Pulmonary artery endothelial cell (primary cell): Measurements from ENCODE around the gene BCAP31. TPM values are rescaled to one million over a fixed set of nuclear protein-coding genes. Genes with fewer than 3 reads are reported as not detected.
"Not testable (repeated sequence)": the region's sequence is repeated elsewhere in the genome, so short reads cannot be mapped to it uniquely, and the experiment has no call there.

Experiments used
- DNase-seq: peaks from one replicate; pipeline ENCODE4 v3.0.0-alpha.2; 2011; ENCODE audit warnings: low read depth, low spot score
- total RNA-seq: library from RNA; depleted of rRNA; stranded (reverse); fragments of >200 nt; gene quantifications from 2 replicates; pipeline ENCODE4 v1.2.3, GENCODE V29; 2014

The BCAP31 gene
- total RNA-seq, 1 donor from 2014 or later: 323 TPM

DNA sequence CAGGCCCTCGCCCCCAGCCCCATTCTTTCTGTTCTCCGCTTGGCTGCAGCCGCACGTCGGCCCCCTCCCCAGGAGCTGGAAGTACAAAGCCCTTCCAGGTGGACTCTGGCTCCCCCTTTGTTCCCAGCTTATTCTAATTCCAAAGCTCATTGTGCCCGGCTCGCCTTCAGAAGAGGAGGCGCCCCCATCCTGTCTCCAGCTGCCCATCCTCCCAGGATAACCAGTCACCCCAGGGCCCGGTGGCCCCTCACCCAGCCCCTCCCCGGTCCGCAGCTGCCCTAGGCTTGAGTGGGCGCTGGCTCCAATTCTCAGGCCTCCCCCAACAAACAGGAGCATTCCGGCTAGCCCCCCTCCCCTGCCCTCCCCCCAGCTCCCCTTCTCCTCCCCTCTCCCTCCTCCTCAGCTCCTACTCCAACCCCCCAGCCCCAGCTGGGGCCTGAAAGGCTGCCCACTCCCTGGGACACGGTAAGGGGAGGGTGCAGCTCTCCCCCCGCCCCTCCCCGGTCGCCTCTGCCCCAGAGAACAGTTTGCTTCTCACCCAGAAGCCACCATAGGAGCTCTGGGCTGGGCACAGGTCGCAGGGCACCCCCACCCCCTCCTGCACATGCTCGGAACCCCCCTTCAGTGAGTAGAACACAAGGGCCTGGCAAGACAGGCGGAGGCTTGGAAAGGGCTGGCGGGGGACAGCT lies 39.6 kb downstream of the BCAP31 start:
- no peak for DNase-seq

DNA sequence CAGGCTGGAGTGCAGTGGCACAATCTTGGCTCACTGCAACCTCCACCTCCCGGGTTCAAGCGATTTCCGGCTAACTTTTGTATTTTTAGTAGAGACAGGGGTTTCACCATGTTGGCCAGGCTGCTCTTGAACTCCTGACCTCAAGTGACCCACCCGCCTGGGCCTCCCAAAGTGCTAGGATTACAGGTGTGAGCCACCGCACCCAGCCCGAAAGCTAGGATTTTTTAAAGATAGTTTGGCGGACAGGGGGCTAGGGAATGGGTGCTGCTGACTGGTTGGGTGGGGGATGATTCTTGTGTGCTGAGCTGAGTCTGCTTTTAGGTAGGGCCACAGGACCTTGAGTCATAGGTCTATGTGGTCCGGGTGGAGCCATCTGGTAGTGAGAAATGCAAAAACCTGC lies 40.7 kb downstream of the BCAP31 start:
- DNase-seq: not testable (repeated sequence)

DNA sequence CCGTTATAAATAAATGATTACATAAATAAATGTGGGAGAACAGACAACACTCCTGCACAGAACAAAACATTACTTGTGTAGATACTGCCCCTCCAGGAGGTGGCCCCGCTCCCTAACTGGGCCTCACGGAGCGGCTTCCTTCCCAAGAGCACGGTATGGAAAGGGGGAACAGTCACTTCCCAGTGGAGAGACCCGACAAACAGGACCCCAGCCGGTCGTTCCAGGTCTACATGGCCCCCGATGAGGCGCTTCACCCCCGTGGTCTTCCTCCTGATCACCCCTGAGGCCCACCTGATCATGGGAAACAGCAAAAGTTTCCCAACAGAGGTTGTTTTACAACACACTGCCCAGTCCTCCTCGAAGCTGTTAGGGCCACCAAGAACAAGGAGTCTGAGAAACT lies 43.0 kb downstream of the BCAP31 start:
- DNase-seq: no peak

DNA sequence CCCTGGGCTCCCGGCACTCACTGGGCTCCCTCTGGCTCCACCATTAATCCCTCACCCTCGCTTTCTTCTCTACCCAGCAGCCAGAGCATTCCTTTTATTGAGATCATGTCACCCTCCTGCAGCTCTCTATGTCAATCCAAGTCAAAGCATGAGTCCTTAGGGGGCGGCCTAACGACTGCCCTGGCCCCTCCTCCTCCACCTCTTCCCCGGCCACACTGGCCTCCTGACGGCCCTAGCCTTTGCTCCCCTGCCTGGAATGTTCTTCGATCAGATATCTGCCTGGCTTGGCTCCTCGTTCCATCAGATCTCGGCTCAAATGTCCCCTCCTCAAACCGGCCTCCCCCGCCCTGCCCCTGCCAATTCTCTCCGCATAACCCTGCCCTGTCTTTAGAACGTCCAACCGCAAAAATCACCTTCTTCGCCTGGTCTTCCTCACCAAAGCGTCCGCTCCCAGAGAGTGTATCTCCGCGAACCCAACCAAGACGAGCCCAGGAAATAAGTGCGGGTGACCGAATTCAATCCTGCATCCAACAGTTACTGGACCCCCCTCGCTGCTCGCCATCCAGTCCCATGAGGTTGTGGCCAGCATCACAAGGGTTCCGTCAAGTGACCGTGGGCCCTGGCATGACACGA lies 49.9 kb downstream of the BCAP31 start:
- no peak for DNase-seq

DNA sequence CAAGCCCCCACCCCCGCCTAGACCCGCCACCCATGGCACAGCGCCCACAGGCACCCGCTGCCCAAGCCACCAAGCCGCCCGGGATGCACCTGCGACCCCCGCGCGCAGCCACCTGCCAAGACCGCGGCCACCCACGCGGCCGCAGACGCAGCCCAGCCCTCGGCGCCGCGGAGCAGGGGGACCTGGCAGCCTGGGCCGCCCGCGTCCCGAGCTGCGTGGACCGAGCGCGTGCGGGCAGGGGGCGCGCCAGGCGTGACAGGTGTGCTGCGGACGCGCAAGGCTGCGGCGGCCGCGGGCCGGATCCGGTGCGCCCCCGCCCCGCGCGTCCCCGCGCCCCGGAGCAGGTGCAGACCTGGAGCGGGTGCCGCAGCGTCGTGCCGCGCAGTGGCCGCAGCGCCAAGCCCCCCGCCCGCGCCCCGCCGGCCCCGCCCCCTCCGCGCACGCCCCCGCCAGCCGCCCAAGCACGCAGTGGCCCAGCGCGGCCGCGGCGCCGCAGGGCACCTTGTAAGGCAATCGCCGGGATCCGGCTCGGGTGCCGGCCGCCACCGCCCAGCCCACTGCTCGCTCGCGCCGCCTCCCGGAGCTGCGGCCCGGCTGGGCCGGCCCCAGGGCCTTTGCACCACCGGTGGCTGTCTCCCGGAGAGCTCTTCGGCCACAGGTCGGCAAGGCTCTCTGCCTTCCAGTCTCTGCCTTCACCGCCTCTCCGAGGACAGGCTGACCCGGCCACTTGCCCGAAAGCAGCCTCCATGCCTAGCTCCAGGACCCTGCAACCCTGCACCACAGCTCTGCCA lies 50.6 kb downstream of the BCAP31 start, which contains the start of gene PNCK:
Gene PNCK (minus strand): TSS at position 386 of the 791 bp plus-strand sequence. CDS start 737 bp downstream, outside the sequence.
- DNase-seq: no peak

DNA sequence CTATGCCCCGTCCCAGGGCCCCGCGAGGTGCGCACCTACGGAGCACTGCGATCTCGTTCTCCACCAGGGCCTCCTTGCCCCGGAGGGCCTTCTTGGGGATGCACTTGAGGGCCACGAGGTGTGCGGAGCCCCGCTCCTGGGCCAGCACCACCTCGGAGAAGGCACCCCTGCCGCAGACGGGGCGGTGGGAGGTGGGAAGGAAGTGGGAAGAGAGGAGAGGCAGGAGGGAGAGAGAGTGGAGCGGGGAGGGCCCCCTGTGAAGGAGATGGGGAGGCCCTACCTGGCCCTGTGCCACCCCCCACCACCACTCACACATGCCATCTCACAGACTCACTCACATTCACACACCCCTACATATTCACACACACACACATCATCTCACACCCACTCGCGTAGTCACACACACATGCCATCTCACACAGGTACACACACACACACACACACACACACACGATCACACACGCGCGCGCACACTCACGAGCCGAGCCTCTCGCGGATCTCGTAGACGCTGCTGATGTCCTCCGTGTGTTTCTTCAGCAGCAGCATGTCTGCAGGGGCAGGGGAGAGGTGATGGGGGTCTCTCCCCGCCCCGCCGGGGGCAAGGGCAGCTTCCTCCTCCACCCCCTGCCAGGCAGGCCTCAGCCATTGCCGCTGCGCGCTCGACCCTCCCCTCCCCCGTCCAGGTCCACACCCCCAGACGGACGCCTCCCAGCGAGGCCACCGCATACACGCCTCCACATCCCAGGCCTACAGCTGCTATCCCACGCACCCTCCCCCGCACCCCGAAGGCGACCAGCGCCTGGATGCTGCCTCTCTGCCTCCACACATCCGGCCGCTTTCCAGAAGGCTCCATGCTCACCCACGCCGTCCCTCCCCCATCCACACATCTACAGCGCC lies 51.4 kb downstream of the BCAP31 start:
- no peak for DNase-seq

DNA sequence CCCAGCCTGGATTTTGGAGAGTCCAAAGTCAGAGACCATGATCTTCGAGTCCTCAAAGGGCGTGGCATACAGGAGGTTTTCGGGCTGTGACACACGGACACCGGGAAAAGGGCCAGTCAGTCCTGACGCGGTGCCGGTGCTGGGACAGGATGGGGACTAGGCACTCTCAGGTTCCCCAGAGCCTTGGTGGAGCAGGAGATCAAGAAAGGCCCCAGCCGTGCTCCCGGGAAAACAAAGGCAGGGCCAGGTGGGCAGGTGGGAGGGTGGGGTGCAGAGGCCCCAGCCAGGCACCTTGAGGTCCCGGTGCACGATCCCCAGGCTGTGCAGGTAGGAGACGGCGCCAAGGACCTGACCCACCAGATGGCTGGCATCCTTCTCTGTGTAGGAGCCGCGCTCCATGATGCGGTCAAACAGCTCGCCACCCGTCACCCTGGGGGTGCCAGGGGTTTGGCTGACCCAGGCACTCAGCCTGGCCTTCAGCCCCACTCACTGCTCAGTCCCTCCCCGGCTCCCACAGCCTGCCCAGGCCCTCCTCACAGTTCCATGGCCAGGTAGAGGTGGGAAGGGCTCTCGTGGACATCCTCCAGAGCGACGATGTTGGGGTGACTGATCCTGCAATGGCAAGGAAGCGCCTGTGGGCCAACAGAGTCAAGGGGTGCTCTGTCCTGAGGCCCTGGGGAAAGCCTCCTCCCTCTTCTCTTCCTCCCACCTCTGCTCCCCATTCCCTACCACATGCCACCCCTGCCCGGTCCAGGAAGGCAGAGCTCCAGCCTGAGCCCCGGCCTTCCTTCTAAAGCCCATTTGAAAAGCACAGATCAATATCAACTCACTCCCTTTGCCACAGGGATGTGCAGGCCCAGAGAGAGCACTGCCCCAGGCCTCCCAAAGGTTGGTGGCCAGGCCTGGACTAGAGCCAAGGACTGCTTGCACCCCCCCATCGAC lies 52.3 kb downstream of the BCAP31 start:
- DNase-seq: no peak

DNA sequence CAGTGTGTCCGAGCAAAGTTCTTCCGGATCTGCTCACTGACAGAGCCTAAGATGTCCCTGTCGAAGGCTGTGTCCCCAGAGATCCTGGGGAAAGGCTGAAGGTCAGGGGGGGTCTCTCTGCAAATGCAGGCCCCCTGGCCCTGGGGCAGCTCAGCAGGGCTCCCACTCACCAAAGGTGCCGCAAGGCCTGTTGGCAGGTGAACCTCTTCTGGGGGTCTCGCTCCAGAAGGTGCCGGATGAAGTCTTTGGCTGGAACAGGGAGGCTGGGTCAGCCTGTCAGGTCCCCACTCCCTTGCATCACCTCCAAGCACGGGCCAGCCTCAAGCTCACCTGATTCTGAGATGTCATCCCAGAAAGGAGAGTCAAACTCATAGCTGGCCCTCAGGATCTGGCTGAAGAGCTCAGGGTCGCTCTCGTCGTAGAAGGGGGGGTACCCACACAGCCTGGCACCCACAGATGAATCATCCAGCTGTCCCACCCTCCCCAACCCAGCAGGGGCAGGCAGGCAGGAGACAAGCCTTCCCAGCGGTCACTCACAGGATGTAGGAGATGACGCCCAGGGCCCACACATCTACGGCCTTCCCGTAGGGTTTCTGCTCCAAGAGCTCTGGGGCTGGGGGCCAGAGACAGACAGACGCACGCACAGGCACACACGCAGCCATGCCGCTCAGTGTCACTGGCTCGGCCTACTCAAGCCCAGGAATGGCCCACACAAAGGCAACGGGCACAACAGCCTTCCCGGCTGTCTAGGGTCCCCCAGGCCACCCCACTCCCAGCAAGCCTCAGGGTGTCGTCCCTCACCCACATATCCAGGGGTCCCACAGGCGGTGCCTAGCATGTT lies 53.2 kb downstream of the BCAP31 start:
- no peak for DNase-seq

DNA sequence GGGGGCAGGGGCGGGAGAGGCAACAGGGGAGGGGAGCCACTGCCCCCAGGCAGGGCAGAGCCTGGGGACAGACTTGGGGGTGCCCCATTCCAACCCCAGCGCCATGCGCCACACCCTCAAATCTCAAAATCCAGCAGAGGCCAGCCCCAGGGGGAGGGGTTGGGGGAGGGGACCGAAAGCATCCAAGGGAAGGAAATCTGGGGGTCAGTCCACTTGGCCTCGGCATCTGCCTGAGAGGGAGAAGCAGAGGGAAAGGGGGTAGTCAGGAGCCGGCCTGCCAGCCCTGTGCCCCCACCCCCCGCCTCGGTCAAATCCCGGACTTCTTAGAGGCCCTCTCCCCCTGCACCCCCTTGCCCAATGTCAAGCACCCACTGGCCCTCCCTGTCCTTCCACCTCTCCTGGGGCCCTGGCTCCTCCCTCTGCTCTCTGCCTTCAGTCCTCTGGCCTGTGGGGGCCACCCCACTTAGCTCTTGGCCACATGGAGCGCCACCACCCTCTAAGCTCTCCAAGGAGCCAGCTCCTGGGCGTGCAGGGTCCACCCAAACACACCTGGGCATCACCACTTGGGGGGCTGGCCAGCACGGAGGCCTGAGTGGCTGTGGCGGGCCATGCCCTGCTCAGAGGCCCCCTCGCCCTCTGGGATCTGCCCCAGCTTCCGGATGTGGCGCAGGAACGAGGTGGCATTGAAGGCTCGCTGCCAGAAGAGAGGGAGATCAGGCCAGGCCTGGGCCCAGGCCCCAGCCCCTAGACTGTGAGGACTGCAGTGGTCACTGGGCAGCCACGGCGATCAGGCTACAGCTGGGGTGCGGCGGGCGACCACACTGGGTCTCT lies 54.1 kb downstream of the BCAP31 start:
- no peak for DNase-seq

DNA sequence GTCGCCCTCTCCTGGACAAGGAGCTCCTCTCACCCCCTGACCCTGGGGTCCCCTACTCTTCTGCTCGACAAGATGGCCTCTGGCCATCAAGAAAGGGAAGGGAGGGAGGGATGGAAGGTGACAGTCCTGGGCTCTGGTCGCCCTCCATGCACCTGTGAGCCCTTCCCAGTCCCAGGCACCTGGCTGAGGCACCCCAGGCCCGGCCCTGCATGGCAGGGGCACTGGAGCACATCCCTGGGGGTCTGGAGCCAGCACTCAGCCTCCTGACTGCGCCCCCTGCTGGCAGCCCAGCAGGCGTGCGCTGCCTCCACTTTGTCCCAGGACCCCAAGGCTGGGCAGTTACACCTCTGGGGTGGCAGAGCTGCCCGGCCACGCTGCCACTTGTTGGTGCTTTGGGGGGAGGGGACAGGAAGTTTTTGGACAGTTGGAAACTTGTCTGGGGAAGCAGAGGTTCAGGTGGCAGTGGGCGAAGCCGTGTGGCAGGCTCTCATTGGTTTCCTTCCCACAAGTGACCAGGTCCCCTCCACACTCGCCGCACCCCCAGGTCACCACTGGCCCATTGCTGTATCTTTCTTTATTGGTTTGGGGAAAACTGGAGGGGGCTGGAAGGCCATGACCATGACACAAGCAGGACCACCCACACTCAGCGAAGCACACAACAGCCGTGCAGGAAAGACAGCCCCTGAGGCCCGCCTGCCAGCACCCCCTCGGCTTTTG lies 54.9 kb downstream of the BCAP31 start:
- DNase-seq: no peak

DNA sequence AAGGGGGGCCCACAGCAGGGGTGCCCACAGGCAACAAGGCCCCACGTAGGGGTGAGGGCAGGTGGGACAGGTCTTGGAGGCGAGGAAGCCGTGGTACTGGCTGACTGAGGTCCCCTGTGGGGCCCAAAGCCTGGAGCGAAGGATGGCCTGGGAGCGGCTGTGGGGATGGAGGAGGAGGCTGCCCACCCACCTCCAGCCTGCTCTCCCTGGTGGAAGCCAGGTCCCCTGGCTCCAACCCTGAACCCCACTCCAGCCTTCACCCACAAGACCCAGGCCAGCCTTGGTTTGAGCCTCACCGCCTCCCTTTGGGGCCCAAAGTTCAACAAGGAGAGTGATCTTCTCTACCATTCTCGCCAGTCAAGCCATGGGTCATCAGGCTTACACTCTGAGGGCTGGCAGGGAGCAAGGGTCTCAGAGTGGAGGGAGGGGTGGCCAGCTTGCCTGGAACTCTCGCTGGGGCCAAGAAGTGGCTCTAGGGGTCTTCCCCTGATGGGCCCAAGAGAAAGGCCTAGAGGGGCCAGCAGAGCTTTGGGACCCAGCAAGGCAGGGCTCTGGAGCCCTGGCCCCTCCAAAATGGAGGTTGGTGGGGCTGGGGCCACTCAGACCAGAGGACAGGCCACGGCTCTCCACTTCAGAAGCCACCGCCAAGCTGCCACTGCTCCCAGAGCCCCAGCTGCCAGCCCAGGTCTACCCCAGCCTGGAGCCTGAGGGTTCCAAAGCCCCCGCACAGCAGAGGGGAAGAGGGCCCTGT lies 55.6 kb downstream of the BCAP31 start:
- no peak for DNase-seq

DNA sequence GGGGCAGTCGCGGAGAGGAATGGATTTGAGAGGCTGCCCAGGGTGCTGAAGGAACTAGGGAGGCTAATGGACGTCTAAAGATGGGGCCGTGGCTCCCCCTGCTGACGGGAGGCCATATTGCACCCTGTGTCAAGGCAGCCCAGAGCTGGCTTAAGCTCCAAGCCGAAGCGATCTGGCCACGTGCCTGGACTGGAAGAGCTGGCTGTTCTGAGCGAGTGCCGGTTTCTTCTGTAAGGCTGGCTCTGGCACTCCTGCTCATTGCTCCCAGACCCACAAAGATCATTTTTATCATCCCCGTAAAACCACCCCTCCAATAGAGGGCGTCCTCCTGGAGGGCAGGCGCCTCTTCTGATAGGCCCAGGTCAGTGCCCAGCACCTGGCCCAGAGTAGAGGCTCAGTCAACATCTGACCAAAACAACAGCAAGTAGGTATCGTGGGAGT lies 56.2 kb downstream of the BCAP31 start:
- no peak for DNase-seq

DNA sequence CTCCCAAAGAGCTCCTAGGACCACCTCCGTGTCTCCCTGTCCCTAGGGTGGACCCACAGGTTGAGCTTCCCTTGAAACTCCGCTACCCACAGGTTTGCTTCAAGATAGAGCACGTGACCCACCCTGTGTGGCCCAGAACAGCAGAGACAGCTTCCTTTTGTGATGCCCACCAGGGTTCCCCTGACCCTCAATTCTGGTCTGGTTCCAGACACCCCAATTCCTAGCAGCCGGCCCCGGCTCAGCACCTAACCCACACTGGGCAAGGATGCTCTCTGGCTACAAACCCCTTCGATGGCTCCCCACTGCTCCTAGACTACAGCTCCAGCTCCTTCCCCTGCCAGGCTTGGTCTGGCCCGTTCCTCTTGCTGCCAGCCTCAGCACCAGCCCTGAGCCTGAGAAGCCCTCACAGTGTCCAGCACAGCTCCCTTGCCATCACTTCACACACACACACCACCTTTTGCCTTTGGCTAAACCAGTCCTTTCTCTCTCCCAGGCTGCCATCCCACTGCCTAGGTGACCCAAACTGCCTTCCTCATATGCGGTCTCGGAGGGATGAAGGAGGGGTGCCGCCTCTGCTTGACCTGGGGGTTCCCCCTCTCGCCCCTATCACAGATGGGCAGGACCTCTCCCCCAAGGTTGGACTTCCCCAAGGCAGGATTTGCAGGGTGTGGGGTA lies 56.8 kb downstream of the BCAP31 start:
- DNase-seq: no peak

DNA sequence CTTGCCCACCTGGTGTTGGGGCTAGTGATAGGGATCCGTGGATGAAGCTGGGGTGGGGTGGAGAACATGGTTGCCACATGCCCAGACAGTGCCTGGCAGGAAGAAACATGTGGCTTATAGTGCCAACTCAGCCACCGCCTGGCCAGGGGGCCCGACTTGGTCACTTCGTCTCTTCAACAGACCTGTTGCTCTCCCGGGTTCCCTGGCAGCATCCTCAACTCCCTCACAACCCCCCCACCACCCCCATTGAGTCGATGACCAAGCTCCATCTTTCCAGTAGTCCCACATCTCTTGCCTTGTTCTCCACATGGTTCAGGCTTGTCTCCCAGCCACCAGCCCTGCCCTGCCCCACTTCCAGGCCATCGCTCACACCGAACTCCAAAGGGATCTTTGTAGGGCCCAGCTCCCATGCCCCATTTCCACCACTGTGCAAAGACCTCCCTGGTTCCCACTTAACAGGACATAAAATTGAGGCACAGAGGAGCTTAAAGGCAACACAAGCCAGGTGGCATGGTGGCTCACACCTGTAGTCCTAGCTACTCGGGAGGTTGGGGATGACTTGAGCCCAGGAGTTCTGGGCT lies 58.4 kb downstream of the BCAP31 start:
- no peak for DNase-seq

DNA sequence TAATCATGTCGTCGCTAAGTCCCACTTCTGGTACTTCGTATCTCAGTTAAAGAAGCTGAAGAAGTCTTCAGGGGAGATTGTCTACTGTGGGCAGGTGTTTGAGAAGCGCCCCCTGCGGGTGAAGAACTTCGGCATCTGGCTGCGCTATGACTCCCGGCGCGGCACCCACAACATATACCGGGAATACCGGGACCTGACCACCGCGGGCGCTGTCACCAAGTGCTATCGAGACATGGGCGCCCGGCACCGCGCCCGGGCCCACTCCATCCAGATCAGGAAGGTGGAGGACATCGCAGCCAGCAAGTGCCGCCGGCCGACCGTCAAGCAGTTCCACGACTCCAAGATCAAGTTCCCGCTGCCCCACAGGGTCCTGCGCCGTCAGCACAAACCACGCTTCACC lies 61.9 kb downstream of the BCAP31 start:
- DNase-seq: no peak

DNA sequence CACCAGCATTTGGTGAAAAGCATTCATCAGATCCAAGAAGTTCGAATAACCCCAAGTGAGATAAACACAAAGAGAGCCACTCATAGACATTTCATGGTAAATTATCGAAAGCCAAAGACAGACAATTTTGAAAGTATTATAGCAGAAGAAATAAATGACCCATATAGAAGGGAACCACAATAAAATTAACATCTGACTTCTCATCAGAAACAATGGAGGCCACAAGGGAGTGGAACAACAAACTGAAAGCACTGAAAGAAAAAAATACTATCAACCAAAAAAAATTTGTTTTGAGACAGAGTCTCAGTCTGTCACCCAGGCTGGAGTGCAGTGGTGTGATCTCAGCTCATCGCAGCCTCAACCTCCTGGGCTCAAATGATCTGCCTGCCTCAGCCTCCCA lies 64.9 kb downstream of the BCAP31 start:
- DNase-seq: no peak
